Measurements from ENCODE around the gene ATF6. TPM values are rescaled to one million over a fixed set of nuclear protein-coding genes. Genes with fewer than 3 reads are reported as not detected.

ATF6 gene
- total and polyA plus RNA-seq, 3 donors from 2014 or later = 22.6 to 38.2 (median 38.0) TPM

DNA sequence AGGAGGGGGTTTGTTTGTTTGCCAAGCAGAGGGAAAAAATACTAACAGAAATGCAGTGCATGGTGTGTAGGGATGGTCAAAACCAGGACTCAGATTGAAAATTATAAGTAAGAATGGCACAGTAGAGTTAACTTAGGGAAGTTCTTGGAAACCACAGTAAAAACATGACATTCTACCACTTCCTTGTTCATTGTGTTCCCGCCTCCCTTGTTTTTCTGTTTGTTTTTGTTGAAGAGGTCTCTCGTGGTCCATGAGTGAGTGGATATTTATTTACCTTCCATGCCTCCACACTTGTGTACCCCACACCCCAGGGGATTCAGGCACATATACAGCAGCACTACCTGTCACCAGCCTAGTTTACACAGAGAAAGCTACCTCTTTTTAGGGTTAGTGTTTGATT, 187.9 kb downstream of the ATF6 start:
- H3K27ac ChIP-seq = no peak overlapping the region
- H3K36me3 ChIP-seq (ENCODE audit: low read depth, missing control alignments) = no peaks in the 10 kb centered on the region
- no peaks in the 10 kb centered on the region for H3K9me3 ChIP-seq
- H3K27me3 ChIP-seq = no peaks in the 10 kb centered on the region
- intact Hi-C loops (cut with DNase I; ENCODE audit: low total_unique reads) = no loop called here
- no peak overlapping the region for H3K4me3 ChIP-seq
- 42 to 53% methylated on average over 2 of the region's 2 CpGs for WGBS, 2 donors
- H3K4me1 ChIP-seq = no peaks in the 10 kb centered on the region
- no peak for DNase-seq
- TF ChIP-seq POLR2A (IDR thresholded peaks at IDR 0.05) = no peak
- TF ChIP-seq, protein P1, sequence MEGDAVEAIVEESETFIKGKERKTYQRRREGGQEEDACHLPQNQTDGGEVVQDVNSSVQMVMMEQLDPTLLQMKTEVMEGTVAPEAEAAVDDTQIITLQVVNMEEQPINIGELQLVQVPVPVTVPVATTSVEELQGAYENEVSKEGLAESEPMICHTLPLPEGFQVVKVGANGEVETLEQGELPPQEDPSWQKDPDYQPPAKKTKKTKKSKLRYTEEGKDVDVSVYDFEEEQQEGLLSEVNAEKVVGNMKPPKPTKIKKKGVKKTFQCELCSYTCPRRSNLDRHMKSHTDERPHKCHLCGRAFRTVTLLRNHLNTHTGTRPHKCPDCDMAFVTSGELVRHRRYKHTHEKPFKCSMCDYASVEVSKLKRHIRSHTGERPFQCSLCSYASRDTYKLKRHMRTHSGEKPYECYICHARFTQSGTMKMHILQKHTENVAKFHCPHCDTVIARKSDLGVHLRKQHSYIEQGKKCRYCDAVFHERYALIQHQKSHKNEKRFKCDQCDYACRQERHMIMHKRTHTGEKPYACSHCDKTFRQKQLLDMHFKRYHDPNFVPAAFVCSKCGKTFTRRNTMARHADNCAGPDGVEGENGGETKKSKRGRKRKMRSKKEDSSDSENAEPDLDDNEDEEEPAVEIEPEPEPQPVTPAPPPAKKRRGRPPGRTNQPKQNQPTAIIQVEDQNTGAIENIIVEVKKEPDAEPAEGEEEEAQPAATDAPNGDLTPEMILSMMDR (IDR thresholded peaks at IDR 0.05) = no peak

DNA sequence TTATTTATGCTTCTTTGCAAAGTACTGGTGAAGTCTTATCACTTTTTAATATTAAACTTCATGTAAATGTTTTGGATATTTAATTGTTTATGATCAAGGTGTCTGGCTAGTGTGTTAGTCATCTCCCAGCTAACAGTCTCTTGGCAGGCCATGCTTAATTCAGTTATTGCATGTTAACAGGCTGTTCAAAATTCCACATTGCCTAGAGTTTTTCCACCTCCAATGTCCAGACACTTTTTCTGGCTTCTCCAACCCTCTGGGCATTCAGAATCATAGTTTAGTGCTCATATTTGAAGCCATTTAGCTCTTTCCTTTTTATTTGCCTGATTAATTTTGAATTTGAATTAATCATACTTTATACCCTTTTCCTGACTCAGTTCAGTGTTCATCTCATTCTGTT, 188.3 kb downstream of the ATF6 start:
- intact Hi-C loops (cut with DNase I; ENCODE audit: low total_unique reads) = no loop called here
- H3K36me3 ChIP-seq (ENCODE audit: low read depth, missing control alignments) = no peaks in the 10 kb centered on the region
- no peak for DNase-seq
- no peak overlapping the region for H3K27ac ChIP-seq
- no peak for TF ChIP-seq POLR2A (IDR thresholded peaks at IDR 0.05)
- TF ChIP-seq, protein P1 (IDR thresholded peaks at IDR 0.05) = no peak
- no peak overlapping the region for H3K4me3 ChIP-seq
- no peaks in the 10 kb centered on the region for H3K4me1 ChIP-seq
- H3K9me3 ChIP-seq = no peaks in the 10 kb centered on the region
- no peaks in the 10 kb centered on the region for H3K27me3 ChIP-seq

DNA sequence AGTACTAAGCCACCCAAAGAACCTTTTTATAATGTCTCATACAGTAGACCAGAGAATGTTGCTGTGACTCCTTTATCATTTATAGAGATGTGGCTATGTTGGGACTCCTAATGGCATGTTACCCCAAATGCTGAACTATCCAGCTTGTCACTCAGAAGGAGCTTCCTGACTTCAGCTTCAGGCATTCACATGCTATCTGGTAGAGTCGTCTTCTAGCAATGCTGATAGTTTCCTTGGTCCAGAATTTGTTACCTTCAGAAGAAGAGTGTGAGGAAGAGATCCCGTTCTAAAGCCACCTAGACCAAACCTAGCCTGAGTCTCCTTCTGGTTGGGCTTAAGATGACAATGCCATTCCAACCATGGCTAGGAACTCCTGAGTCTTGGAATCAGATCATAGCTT, 189.5 kb downstream of the ATF6 start:
- H3K36me3 ChIP-seq (ENCODE audit: low read depth, missing control alignments) = no peaks in the 10 kb centered on the region
- 90 to 100% methylated on average over 2 of the region's 2 CpGs for WGBS, 2 donors
- H3K4me3 ChIP-seq = no peak overlapping the region
- no peak for DNase-seq
- no peak overlapping the region for H3K27ac ChIP-seq
- H3K27me3 ChIP-seq = no peaks in the 10 kb centered on the region
- no peaks in the 10 kb centered on the region for H3K4me1 ChIP-seq
- TF ChIP-seq, protein P1 (IDR thresholded peaks at IDR 0.05) = no peak
- TF ChIP-seq POLR2A (IDR thresholded peaks at IDR 0.05) = no peak
- intact Hi-C loops (cut with DNase I; ENCODE audit: low total_unique reads) = no loop called here
- H3K9me3 ChIP-seq = no peaks in the 10 kb centered on the region

DNA sequence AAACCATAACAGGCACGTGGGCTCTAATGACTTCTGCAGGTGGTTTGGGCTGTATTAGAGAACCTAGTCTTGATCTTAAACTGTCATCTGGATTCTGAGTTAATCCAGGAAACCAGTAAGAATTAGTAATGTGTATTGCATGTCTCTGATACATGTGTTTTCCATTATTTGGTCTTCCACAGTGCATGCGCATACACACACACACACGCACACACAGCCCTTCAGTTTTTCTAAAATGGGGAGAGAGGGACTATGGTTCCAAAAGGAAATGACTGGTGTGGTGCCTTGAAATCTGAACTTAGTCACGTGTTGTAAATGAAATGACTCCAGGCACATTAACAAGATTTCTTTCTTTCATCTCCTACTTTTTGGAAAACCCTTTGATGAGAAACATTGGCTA, 190.0 kb downstream of the ATF6 start:
- Histone ChIP-seq H3K36me3 (ENCODE audit: low read depth, missing control alignments) (no peaks in the 10 kb centered on the region), H3K27ac (no peak overlapping the region), H3K9me3 (no peaks in the 10 kb centered on the region), H3K27me3 (no peaks in the 10 kb centered on the region), H3K4me3 (no peak overlapping the region), H3K4me1 (no peaks in the 10 kb centered on the region)
- WGBS, 2 donors = 93 to 97% methylated on average over 4 of the region's 4 CpGs
- intact Hi-C loops (cut with DNase I; ENCODE audit: low total_unique reads) = no loop called here
- DNase-seq = no peak
- TF ChIP-seq, protein P1 (IDR thresholded peaks at IDR 0.05) = no peak
- TF ChIP-seq POLR2A (IDR thresholded peaks at IDR 0.05) = no peak

DNA sequence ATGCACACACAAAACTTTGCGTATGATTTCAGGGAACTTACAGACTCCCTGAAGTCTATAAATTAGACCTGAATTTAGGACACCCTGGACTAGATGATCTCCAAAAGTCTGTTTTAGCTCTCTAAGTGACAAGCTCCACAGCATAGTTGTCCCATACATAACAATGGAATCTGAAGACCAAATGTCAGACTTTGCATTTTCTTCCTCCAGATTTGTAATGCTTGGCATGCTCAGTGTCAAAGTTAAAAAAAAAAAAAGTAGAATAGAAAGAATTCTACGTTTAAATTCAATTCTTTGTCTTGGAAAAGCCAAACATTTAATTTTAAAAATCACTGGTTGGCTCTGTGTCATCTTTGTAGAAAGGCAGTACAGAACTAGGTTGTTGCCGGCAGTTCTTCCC, 190.8 kb downstream of the ATF6 start:
- Histone ChIP-seq H3K4me3 (no peak overlapping the region), H3K36me3 (ENCODE audit: low read depth, missing control alignments) (no peaks in the 10 kb centered on the region), H3K27ac (no peak overlapping the region), H3K4me1 (no peaks in the 10 kb centered on the region), H3K27me3 (no peaks in the 10 kb centered on the region), H3K9me3 (no peaks in the 10 kb centered on the region)
- WGBS, 2 donors = 88 to 89% methylated on average over 3 of the region's 3 CpGs
- intact Hi-C loops (cut with DNase I; ENCODE audit: low total_unique reads) = no loop called here
- no peak for DNase-seq
- TF ChIP-seq POLR2A (IDR thresholded peaks at IDR 0.05) = no peak
- TF ChIP-seq, protein P1 (IDR thresholded peaks at IDR 0.05) = no peak

Data from testis (tissue), 3 donors.